Measurements from ENCODE around the gene PCDHA10.

GRCh38 chr5:140828362-140828737 is 27.3 kb upstream of the PCDHA10 start:
- TF ChIP-seq, protein P1, sequence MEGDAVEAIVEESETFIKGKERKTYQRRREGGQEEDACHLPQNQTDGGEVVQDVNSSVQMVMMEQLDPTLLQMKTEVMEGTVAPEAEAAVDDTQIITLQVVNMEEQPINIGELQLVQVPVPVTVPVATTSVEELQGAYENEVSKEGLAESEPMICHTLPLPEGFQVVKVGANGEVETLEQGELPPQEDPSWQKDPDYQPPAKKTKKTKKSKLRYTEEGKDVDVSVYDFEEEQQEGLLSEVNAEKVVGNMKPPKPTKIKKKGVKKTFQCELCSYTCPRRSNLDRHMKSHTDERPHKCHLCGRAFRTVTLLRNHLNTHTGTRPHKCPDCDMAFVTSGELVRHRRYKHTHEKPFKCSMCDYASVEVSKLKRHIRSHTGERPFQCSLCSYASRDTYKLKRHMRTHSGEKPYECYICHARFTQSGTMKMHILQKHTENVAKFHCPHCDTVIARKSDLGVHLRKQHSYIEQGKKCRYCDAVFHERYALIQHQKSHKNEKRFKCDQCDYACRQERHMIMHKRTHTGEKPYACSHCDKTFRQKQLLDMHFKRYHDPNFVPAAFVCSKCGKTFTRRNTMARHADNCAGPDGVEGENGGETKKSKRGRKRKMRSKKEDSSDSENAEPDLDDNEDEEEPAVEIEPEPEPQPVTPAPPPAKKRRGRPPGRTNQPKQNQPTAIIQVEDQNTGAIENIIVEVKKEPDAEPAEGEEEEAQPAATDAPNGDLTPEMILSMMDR (conservative IDR thresholded peaks at IDR 0.05; ENCODE audit: low read length): no peak
- no peak for TF ChIP-seq EZH2phosphoT487 (IDR thresholded peaks at IDR 0.05; ENCODE audit: borderline replicate concordance)
